Mesenchymal stem cell (in vitro differentiated cells and primary cell): Measurements from ENCODE around the gene CENPP.

Source experiments
- DNase-seq: peaks from one replicate; pipeline ENCODE4 v3.0.0-alpha.2; 2013
- H2AFZ ChIP-seq: one replicate; pipeline ENCODE4 v1.6.1; 2013; ENCODE audit warnings: low read depth, mild to moderate bottlenecking, control low read depth, inconsistent platforms, low read length, moderate library complexity
- H2AK5ac ChIP-seq: 2 replicates; pipeline ENCODE4 v1.6.1; 2013; ENCODE audit warnings: low read length, moderate library complexity, mild to moderate bottlenecking, inconsistent platforms; ENCODE audit not compliant: severe bottlenecking
- H2BK120ac ChIP-seq: one replicate; pipeline ENCODE4 v1.6.1; 2013; ENCODE audit warnings: low read depth, mild to moderate bottlenecking, inconsistent platforms, low read length, moderate library complexity
- H2BK12ac ChIP-seq, 2 experiments: one replicate each; pipeline ENCODE4 v1.6.1; 2013; ENCODE audit warnings: inconsistent platforms in 2 of 2, low read length in 2 of 2, mild to moderate bottlenecking in 2 of 2, moderate library complexity in 2 of 2, control low read depth in 1 of 2
- H2BK15ac ChIP-seq: one replicate; pipeline ENCODE4 v1.6.1; 2013; ENCODE audit warnings: mild to moderate bottlenecking, low read depth, inconsistent platforms; ENCODE audit not compliant: poor library complexity, severe bottlenecking
- H2BK5ac ChIP-seq: 2 replicates; pipeline ENCODE4 v1.6.1; 2013; ENCODE audit warnings: low read depth, mild to moderate bottlenecking, low read length, control low read depth, inconsistent platforms; ENCODE audit not compliant: poor library complexity, severe bottlenecking
- H3K14ac ChIP-seq, 2 experiments: one replicate each; pipeline ENCODE4 v1.6.1; 2013; ENCODE audit warnings: inconsistent platforms in 2 of 2, low read length in 2 of 2, control low read depth in 1 of 2, mild to moderate bottlenecking in 1 of 2, moderate library complexity in 1 of 2
- H3K18ac ChIP-seq, 2 experiments: one replicate each; pipeline ENCODE4 v1.6.1; 2013; ENCODE audit warnings: inconsistent platforms in 2 of 2, low read length in 2 of 2, control low read depth in 1 of 2, low read depth in 1 of 2, mild to moderate bottlenecking in 1 of 2
- H3K23ac ChIP-seq, 2 experiments: one replicate each; pipeline ENCODE4 v1.6.1; 2013; ENCODE audit warnings: inconsistent platforms in 2 of 2, low read length in 2 of 2, mild to moderate bottlenecking in 2 of 2, moderate library complexity in 2 of 2, control low read depth in 1 of 2
- H3K27ac ChIP-seq: 2 replicates; pipeline ENCODE4 v1.5.1; 2013; ENCODE audit warnings: mild to moderate bottlenecking, moderate library complexity, low read length, control low read depth, inconsistent platforms; ENCODE audit not compliant: poor library complexity, severe bottlenecking
- H3K27me3 ChIP-seq, 2 experiments: 2 replicates each; pipeline versions ENCODE4 v1.6.1 to v1.7.0; 2013; ENCODE audit warnings: low read length in 2 of 2, mild to moderate bottlenecking in 2 of 2, moderate library complexity in 2 of 2, control low read depth in 1 of 2, inconsistent platforms in 1 of 2; ENCODE audit not compliant: control insufficient read depth in 1 of 2, insufficient read depth in 1 of 2
- H3K36me3 ChIP-seq, 2 experiments: 2 replicates each; pipeline versions ENCODE4 v1.6.1 to v1.7.0; 2013; ENCODE audit warnings: low read length in 2 of 2, control low read depth in 1 of 2, inconsistent platforms in 1 of 2, low read depth in 1 of 2, mild to moderate bottlenecking in 1 of 2; ENCODE audit not compliant: insufficient read depth in 2 of 2, control insufficient read depth in 1 of 2
- H3K4ac ChIP-seq, 2 experiments: one replicate each; pipeline ENCODE4 v1.6.1; 2013; ENCODE audit warnings: inconsistent platforms in 2 of 2, low read length in 2 of 2, mild to moderate bottlenecking in 2 of 2, moderate library complexity in 2 of 2, control low read depth in 1 of 2, low read depth in 1 of 2
- H3K4me1 ChIP-seq: 2 replicates; pipeline ENCODE4 v1.6.1; 2013; ENCODE audit warnings: low read depth, low read length, control low read depth; ENCODE audit not compliant: control insufficient read depth, insufficient read depth
- H3K4me2 ChIP-seq: 2 replicates; pipeline ENCODE4 v1.6.1; 2013; ENCODE audit warnings: low read length, mild to moderate bottlenecking, inconsistent platforms; ENCODE audit not compliant: poor library complexity, severe bottlenecking
- H3K4me3 ChIP-seq, 2 experiments: 2 replicates each; pipeline versions ENCODE4 v1.5.1 to v1.7.0; 2013; ENCODE audit warnings: low read length in 2 of 2, mild to moderate bottlenecking in 2 of 2, control low read depth in 1 of 2, low read depth in 1 of 2; ENCODE audit not compliant: insufficient read depth in 1 of 2
- H3K79me1 ChIP-seq: replicated peaks from 2 replicates; pipeline ENCODE4 v1.6.1; 2013; ENCODE audit warnings: mild to moderate bottlenecking, control low read depth, low read length, inconsistent platforms; ENCODE audit not compliant: poor library complexity, severe bottlenecking
- H3K9ac ChIP-seq: 2 replicates; pipeline ENCODE4 v1.7.0; 2013; ENCODE audit warnings: mild to moderate bottlenecking, low read length, moderate library complexity
- H3K9me3 ChIP-seq: 2 replicates; pipeline ENCODE4 v1.7.0; 2013; ENCODE audit warnings: mild to moderate bottlenecking, low read length; ENCODE audit not compliant: control insufficient read depth
- H4K8ac ChIP-seq: one replicate; pipeline ENCODE4 v1.6.1; 2013; ENCODE audit warnings: inconsistent platforms, mild to moderate bottlenecking, low read length, moderate library complexity
- H4K91ac ChIP-seq: one replicate; pipeline ENCODE4 v1.6.1; 2013; ENCODE audit warnings: mild to moderate bottlenecking, low read length, inconsistent platforms
- WGBS: methylation state at CpG from one replicate; pipeline ENCODE4 v1.1.7; 2013; ENCODE audit warnings: mixed read lengths; 5-methylcytosine and 5-hydroxymethylcytosine counted together

Gene CENPP

DNA sequence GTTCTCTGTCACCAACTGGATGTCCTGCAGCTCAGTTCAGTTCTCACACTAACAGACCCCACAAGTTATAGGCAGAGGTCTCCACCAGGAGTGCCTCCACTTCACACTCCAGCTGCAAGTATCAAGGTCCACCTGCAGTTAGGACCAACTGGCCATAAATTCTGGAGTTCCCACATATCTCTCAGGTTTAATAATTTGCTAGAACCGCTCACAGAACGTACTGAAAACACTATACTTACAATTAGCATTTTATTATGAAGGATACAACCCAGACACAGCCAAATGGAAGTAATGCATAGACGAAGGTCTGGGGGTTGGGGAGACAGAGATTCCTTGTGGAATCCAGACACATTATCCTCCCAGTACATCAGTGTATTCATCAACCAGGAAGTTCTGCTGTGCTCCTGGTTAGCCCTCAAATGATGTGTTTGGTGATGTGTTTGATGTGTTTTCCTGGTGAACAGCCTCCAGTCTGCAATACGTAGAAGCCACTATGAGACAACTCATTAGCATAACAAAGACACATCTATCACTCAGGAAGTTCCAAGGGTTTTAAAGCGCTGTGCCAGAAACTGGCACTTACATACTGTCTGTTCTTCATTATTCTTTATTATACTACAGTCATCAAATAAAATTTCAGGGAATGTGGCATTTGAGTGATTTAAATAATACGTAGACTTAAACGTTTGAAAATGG, 53.3 kb downstream of the CENPP start:
- Histone ChIP-seq H3K9me3 (peaks cover 13% of the 10 kb centered on the region), H3K9ac (no peak overlapping the region), H3K4me3 (no peak overlapping the region), H3K23ac (no peak overlapping the region), H2BK15ac (no peak overlapping the region), H3K27ac (no peak overlapping the region), H2BK120ac (no peak overlapping the region), H4K91ac (no peak overlapping the region), H3K18ac (no peak overlapping the region), H3K79me1 (no peaks in the 10 kb centered on the region), H3K4me2 (no peak overlapping the region), H3K36me3 (no peaks in the 10 kb centered on the region), H2AFZ (no peak overlapping the region), H2BK5ac (no peak overlapping the region), H4K8ac (no peak overlapping the region), H2AK5ac (no peak overlapping the region), H3K4me1 (no peaks in the 10 kb centered on the region), H3K4ac (no peak overlapping the region), H3K14ac (no peak overlapping the region), H2BK12ac (no peak overlapping the region), H3K27me3 (no peaks in the 10 kb centered on the region)
- no peak for DNase-seq
- 75% methylated on average over 2 of the region's 7 CpGs for WGBS

DNA sequence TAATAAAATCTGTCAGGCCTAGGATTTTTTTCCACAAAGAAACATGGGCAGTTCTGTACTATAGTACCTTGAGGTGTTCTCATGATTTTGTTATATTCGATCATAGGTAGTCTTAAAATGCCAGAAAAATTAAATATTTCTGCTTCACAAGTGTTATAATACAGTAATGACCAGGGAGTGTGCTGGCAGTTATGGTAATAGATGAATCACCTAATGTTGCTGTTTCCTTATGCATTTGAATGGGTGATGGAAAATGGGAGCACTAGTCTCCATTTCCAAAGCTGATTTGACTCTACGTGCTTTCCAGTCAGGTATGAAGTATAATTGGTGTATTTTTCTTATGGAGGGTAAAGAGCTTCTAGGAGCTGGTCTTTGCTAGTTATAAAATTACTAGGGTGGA, 54.9 kb downstream of the CENPP start:
- no peaks in the 10 kb centered on the region for H3K36me3 ChIP-seq
- peaks cover 3% of the 10 kb centered on the region for H3K9me3 ChIP-seq
- H3K14ac ChIP-seq: no peak overlapping the region
- no peak overlapping the region for H3K4ac ChIP-seq
- no peaks in the 10 kb centered on the region for H3K79me1 ChIP-seq
- H2AK5ac ChIP-seq: no peak overlapping the region
- H3K4me3 ChIP-seq: no peak overlapping the region
- H2BK12ac ChIP-seq: no peak overlapping the region
- no peak overlapping the region for H4K8ac ChIP-seq
- no peak overlapping the region for H2AFZ ChIP-seq
- 100% methylated on average over 1 of the region's 2 CpGs for WGBS
- no peaks in the 10 kb centered on the region for H3K4me1 ChIP-seq
- no peak overlapping the region for H2BK15ac ChIP-seq
- no peak overlapping the region for H3K27ac ChIP-seq
- H3K9ac ChIP-seq: no peak overlapping the region
- no peak overlapping the region for H2BK120ac ChIP-seq
- H3K4me2 ChIP-seq: no peak overlapping the region
- no peak overlapping the region for H3K23ac ChIP-seq
- no peak overlapping the region for H3K18ac ChIP-seq
- H4K91ac ChIP-seq: no peak overlapping the region
- H3K27me3 ChIP-seq: no peaks in the 10 kb centered on the region
- no peak for DNase-seq
- H2BK5ac ChIP-seq: no peak overlapping the region

DNA sequence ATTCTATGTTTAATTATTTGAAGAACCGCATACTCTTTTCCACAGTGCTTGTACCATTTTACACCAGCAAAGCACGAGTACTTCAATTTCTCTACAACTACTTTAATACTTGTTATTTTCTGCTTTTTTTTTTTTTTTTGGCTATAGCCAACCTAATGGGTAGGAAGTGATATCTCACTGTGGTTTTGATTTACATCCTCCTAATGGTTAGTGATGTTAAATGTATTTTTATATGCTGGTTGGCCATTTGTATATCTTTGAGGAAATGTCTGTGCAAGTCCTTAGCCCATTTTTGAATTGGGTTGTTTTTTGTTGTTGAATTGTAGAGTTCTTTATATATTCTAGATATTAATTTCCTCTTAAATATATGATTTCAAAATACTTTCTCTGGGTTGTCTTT, 56.0 kb downstream of the CENPP start:
- Histone ChIP-seq H3K4me1 (no peaks in the 10 kb centered on the region), H2BK12ac (no peak overlapping the region), H2AFZ (no peak overlapping the region), H3K9ac (no peak overlapping the region), H3K27ac (no peak overlapping the region), H3K79me1 (no peaks in the 10 kb centered on the region), H3K4me2 (no peak overlapping the region), H4K91ac (no peak overlapping the region), H4K8ac (no peak overlapping the region), H2BK15ac (no peak overlapping the region), H3K14ac (no peak overlapping the region), H3K4ac (no peak overlapping the region), H3K9me3 (no peaks in the 10 kb centered on the region), H3K18ac (no peak overlapping the region), H3K27me3 (no peaks in the 10 kb centered on the region), H3K36me3 (no peaks in the 10 kb centered on the region), H2BK5ac (no peak overlapping the region), H2BK120ac (no peak overlapping the region), H2AK5ac (no peak overlapping the region), H3K4me3 (no peak overlapping the region), H3K23ac (no peak overlapping the region)
- DNase-seq: no peak
- no CpG with 5 or more reads among the region's 2 CpGs for WGBS

- H3K23ac ChIP-seq: no peak overlapping the region
- no peak overlapping the region for H2AK5ac ChIP-seq
- H3K4me1 ChIP-seq: no peaks in the 10 kb centered on the region
- no peak overlapping the region for H3K14ac ChIP-seq
- no peak overlapping the region for H4K8ac ChIP-seq
- H2BK12ac ChIP-seq: no peak overlapping the region
- no peak overlapping the region for H4K91ac ChIP-seq
- no peaks in the 10 kb centered on the region for H3K9me3 ChIP-seq
- no peaks in the 10 kb centered on the region for H3K79me1 ChIP-seq
- H3K27ac ChIP-seq: no peak overlapping the region
- no peaks in the 10 kb centered on the region for H3K27me3 ChIP-seq
- no peak overlapping the region for H3K4me2 ChIP-seq
- no peak overlapping the region for H2BK5ac ChIP-seq
- no peak for DNase-seq
- H3K9ac ChIP-seq: peak overlapping the region; percentile 60
- no peak overlapping the region for H2BK15ac ChIP-seq
- H3K18ac ChIP-seq: no peak overlapping the region
- peak overlapping the region in 1 of 2 experiments; percentile 26 for H3K4me3 ChIP-seq
- no peak overlapping the region for H2BK120ac ChIP-seq
- no CpG with 5 or more reads among the region's 1 CpG for WGBS
- H3K36me3 ChIP-seq: no peaks in the 10 kb centered on the region
- H3K4ac ChIP-seq: no peak overlapping the region
- H2AFZ ChIP-seq: no peak overlapping the region
These were observed 58.6 kb downstream of the CENPP start for GRCh38 chr9:92384375-92384774.
